ENCODE results near the gene SIVA1. TPM values are rescaled to one million over a fixed set of nuclear protein-coding genes. Genes with fewer than 3 reads are reported as not detected.
A peak's percentile ranks its signal among the peaks of the same experiment; 100 is the strongest.

SIVA1 gene
- total and polyA plus RNA-seq, 9 of the 15 experiments (the other 6 are each of a cell fraction or from before 2014, with no cell fraction given), result 4.2 to 186 (median 54.2) TPM

GRCh38 chr14:104708606-104709268, 44.2 kb upstream of the SIVA1 start (continued):
- no peak for TF ChIP-seq ZNF197 (CRISPR knock-in tag; IDR thresholded peaks at IDR 0.05; ENCODE audit: low read depth)
- TF ChIP-seq HNRNPLL (IDR thresholded peaks at IDR 0.05; ENCODE audit: low read depth, low read length, poor library complexity, severe bottlenecking), result no peak
- TF ChIP-seq ZNF282 (CRISPR knock-in tag; IDR thresholded peaks at IDR 0.05), result no peak
- 0 out of 2 replicates have a peak, but pooled peaks have one; percentile 13 for TF ChIP-seq MYC (IDR thresholded peaks at IDR 0.05; ENCODE audit: low read depth, low read length)
- no peak for TF ChIP-seq MYC (CRISPR knock-in tag; IDR thresholded peaks at IDR 0.05; ENCODE audit: borderline replicate concordance, low read depth)

GRCh38 chr14:104709387-104710039, 43.4 kb upstream of the SIVA1 start:
- intact Hi-C loops (cut with micrococcal nuclease), result no loop called here
- ChIA-PET POLR2A (interaction anchor here (0.6 to 1.0 kb wide), 3 partner anchors 9 to 12 kb away, joined by 3 to 4 read pairs (median 3); no protein-coding TSS in a partner anchor), CTCF (ENCODE audit: low intra/inter-chr PET ratio) (interaction anchor here (2.2 kb wide), 1 partner anchor 59 kb away, joined by 21 read pairs; no protein-coding TSS in a partner anchor)
- Histone ChIP-seq H3K27me3 (ENCODE audit: control insufficient read depth in 2 of 2, insufficient read depth in 2 of 2, low read length in 2 of 2) (no peaks in the 10 kb centered on the region), H3K9me1 (ENCODE audit: control insufficient read depth, insufficient read depth, low read length) (no peaks in the 10 kb centered on the region), H3K27ac (ENCODE audit: extremely low read depth, low read depth, low read length) (no peak overlapping the region), H3K36me3 (ENCODE audit: control insufficient read depth, insufficient read depth, low read length) (peaks cover 6% of the 10 kb centered on the region; the same call in 1 of the 3 replicates), H3K4me1 (replicated peaks in 1 of 2; ENCODE audit: control insufficient read depth in 2 of 2, insufficient read depth in 2 of 2, low read length in 2 of 2) (peaks cover 0 to 35% of the 10 kb centered on the region in 2 experiments; a peak in 2 of 5 replicates), H4K20me1 (replicated peaks; ENCODE audit: control insufficient read depth, insufficient read depth, low read length) (no peaks in the 10 kb centered on the region), H3K9me3 (replicated peaks; ENCODE audit: control insufficient read depth, insufficient read depth, low read depth, low read length) (no peaks in the 10 kb centered on the region), H3K4me3 (no peak overlapping the region), H3K9ac (ENCODE audit: insufficient read depth in 1 of 2, low read depth in 2 of 2, low read length in 2 of 2) (no peak overlapping the region; a peak in 1 of 4 replicates), H2AFZ (ENCODE audit: low read depth, low read length) (no peak overlapping the region), H3K4me2 (ENCODE audit: insufficient read depth, low read length) (no peak overlapping the region), H3K79me2 (ENCODE audit: control insufficient read depth, insufficient read depth, low read length) (no peaks in the 10 kb centered on the region)
- 80% methylated on average over 8 of the region's 18 CpGs for WGBS (ENCODE audit: insufficient coverage, low coverage, missing lambda C conversion rate)
- BruUV-seq (replicated peaks), result no TSS peak
- in situ Hi-C loops (cut with MboI), result loop anchor here (5.0 kb wide), 1 partner anchor 52 kb away; no protein-coding TSS in a partner anchor
- DNase-seq (ENCODE audit: extremely low read depth in 1 of 4, low spot score in 3 of 4) (no peak), FAIRE-seq (no peak), ATAC-seq (no peak)
- TF ChIP-seq FOXM1 (IDR thresholded peaks at IDR 0.05; ENCODE audit: low read depth) (no peak), FOXM1 (CRISPR knock-in tag; IDR thresholded peaks at IDR 0.05; ENCODE audit: low read depth) (no peak), ZKSCAN8 (CRISPR knock-in tag; IDR thresholded peaks at IDR 0.05) (no peak), SMC3 (conservative IDR thresholded peaks at IDR 0.05; ENCODE audit: insufficient read depth, low read depth, low read length) (no peak), ZKSCAN1 (IDR thresholded peaks at IDR 0.05; ENCODE audit: low read depth, low read length) (no peak), BRF1 (IDR thresholded peaks at IDR 0.05; ENCODE audit: borderline replicate concordance, extremely low read depth, insufficient read length) (no peak), U2AF2 (optimal IDR thresholded peaks at IDR 0.05; ENCODE audit: low read depth, low read length) (no peak)

All from K562 (cell line).